ENCODE data around the gene CNTNAP5.

DNA sequence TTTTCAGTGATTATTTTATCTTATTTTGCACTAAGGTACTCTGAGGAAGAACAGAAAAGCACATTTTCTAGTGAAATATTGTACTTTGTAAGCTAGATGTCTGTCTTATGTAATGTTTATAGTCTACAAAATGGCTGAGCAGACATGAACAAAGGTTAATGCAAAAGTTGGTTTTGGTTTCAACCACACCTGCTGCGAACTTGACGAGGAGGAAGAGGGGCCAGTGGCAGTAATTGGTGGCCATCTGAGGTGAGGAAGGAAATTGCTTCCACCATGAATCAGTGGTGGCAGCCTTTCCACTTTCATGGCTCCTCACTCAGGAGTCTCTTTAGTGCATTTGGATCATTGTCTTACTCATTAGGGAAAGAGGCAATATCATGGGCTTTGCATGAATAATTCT, 894.2 kb downstream of the CNTNAP5 start:
- TF ChIP-seq, protein P1, sequence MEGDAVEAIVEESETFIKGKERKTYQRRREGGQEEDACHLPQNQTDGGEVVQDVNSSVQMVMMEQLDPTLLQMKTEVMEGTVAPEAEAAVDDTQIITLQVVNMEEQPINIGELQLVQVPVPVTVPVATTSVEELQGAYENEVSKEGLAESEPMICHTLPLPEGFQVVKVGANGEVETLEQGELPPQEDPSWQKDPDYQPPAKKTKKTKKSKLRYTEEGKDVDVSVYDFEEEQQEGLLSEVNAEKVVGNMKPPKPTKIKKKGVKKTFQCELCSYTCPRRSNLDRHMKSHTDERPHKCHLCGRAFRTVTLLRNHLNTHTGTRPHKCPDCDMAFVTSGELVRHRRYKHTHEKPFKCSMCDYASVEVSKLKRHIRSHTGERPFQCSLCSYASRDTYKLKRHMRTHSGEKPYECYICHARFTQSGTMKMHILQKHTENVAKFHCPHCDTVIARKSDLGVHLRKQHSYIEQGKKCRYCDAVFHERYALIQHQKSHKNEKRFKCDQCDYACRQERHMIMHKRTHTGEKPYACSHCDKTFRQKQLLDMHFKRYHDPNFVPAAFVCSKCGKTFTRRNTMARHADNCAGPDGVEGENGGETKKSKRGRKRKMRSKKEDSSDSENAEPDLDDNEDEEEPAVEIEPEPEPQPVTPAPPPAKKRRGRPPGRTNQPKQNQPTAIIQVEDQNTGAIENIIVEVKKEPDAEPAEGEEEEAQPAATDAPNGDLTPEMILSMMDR (IDR thresholded peaks at IDR 0.05) = no peak
- TF ChIP-seq POLR2A (IDR thresholded peaks at IDR 0.05) = no peak
